HG03135 (cell line): ENCODE measurements around the gene ARAP1.

Source experiments
- ATAC-seq: cut with Tn5 transposase; IDR thresholded peaks from one replicate; pipeline ENCODE4 v1.9.1; 2021; ENCODE audit warnings: mild to moderate bottlenecking, moderate library complexity; ENCODE audit not compliant: unreplicated experiment

The ARAP1 gene

DNA sequence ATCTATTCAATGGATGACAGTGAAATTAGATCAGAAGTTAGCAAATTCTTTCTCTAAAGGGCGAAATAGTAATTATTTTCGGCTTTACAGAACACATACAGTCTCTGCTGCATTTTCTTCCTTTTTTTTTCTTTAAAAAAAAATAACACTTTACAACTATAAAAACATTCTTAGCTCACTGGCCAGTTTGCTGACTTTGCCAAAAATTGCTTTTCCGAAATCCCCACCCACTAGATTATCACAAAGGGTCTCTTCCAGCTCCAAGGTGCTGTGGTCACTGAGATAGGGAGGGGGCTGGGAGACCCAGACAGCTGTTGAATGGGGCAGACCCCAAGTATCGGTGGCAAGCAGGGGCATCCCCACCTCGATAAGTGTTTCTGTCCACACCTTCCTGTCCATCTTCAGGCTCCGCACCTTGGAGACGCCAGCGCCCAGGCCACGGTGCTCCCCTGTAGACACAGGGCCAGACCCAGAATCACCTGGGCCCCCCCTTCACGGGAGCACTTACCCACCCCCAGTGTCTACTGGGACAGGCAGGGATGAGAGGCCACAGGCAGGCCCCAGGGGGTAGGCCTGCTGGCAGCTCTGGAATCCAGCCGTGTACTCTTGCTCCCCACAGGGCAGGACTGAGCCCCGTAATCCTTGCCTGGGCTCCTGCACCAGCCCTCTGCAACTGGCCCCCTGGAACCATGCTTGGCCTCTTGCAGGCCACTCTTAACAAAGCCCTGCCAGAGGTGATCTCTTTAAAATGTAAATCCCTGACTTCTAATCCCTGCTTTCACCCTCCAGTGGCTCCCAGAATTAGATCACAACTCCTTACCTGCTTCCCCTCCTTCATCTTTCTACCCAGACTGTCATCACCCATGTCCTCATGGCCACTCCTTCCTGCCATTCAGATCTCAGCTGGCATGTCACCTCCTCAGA lies 46.5 kb downstream of the ARAP1 start:
- ATAC-seq: no peak

DNA sequence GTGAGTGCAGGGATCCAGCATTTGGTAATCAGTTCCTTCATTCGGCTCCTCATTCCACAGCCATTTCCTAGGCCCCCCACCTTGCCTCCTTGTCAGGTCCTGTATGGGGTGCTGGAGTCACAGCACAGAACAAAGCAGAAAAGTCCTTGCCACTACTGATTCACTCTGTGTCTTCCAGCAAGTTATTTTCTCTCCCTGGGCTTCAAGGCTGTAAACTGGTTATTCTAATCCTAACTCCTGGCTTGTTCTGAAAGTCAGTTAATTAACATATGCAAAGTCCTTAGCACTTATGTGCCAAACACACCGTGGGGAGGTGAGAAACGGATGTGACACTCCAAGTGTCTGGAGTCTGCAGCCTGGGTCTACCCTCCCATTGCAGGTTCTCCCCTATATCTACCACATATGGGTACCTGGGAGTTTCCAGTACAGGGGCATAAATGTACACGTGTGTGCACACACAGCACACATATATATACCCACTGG lies 47.4 kb downstream of the ARAP1 start:
- ATAC-seq: no peak

DNA sequence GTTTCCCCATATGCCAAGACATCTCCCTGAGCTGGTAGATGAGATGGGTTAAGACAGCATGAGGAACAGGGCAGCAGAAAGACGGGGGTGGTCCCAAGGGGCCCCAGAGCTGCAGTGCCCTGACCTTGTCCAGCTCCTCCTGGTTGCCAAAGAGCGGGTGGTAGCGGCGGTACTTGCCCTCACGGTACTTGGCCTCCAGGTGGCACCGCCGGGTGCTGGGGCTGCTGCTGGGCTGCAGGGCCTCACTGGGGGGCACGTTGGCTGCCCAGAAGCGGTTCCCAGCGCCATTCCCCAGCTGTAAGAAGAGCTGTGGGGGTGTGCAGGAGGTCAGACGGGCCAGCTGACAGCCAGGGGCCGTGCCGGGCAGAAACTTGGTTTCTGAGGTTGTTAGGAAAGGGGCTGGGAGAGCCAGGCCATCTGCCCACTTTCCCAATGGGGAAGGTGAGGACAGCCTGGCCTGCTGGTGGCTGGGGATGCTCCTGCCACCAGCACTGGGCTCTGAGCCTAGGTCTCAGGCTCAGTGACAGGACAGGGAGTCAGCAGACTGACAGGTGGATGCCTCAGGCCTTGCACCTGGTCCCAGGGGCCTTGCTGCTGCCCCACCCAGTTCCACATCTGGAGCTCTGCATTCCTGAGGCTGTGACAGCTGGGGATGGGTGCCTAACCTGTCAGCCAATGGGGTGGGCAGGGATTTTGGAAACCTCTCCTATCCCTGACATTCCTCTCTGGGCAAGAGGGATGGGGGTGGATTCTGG lies 48.0 kb downstream of the ARAP1 start:
- no peak for ATAC-seq

- ATAC-seq: no peak
These were observed 48.8 kb downstream of the ARAP1 start for GRCh38 chr11:72703267-72704008.

DNA sequence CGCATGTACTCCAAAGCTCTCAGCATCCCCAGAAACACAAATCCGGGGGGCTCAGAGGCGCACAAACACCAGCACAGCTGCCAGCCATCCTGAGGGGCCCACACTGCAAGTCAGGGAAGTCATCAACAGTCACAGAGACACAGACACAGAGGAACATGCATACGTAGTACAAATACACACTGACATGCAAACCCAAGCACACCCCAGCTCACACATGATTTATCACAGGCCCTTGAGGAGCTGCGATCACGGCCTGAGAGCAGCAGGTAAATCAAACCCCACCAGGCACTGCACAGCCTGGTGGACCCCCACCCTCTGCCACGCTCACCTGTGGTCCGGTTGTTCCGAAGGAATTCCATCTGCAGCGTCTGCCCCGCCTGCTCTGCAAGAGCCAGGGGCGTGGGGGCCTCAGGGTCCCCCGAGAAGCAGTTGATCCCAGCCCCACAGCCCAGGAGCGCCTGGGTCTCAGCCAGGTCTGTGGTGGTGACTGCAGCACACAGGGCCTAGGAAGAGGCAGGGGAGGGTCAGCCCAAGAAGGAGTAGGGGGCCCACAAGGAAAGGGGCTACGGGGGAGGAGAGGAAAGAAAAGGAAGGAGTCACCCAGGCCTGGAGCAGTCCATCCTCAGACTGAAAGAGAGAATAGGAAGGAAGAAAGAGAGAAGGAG lies 49.5 kb downstream of the ARAP1 start:
- ATAC-seq: no peak

GRCh38 chr11:72702096-72702495 lies 50.1 kb downstream of the ARAP1 start:
- ATAC-seq: no peak

- ATAC-seq: no peak
These were observed 50.7 kb downstream of the ARAP1 start for GRCh38 chr11:72701466-72701865.

GRCh38 chr11:72700146-72700545 lies 52.1 kb downstream of the ARAP1 start:
- no peak for ATAC-seq

DNA sequence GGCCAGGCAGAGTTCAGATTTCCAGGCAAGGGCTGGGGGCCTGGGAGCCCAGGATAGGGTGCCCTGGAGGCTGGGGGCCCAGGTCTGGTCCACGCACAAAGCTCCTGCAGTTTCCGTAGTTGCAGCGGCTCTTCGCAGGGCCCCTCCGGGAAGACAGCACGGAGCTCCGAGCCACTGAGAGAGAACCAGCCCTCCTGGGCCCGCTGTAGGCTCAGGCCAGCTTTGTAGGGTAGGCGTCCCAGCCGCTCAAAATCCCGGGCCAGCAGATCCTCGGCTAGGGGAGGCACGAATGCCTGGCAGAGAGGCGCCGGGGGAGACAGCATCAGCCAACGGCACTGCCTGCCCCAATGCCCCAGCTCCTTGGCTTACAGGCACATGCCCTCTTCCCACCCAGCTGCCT lies 54.4 kb downstream of the ARAP1 start:
- no peak for ATAC-seq

- no peak for ATAC-seq
These were observed 55.1 kb downstream of the ARAP1 start for GRCh38 chr11:72696866-72697700.

- ATAC-seq: no peak
These were observed 56.9 kb downstream of the ARAP1 start for GRCh38 chr11:72695354-72695753.

DNA sequence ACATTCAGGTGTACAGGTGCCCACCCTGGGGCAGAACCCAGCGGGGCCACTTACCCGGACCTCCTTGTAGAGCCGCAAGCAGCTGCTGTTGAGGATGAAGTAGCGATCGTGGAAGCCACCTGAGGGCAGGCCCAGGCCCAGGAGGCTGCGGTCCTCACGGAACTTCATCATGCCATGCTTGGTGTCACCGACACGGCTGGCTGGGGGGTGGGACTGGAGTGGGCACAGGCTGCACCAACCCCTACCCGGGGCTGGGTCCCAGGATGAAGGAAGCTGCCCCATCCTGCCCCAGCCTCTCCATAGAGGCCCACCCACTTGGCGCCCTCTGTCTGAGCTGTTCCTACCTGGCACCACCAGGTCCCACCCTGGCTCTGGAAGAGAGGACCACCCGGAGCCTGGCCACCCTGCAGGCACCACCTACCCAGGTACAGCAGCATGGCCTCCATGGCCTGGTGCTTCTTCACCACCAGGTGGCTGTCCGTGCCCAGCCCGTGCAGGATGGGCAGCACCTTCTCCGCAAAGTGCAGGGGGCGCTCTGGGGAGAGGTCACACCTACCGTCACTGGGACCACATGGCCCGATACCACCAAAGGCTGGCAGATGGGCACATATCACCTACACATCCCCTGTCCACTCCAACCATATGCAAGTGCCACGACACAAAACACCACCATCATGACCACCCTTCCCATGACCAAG lies 58.8 kb downstream of the ARAP1 start:
- no peak for ATAC-seq

DNA sequence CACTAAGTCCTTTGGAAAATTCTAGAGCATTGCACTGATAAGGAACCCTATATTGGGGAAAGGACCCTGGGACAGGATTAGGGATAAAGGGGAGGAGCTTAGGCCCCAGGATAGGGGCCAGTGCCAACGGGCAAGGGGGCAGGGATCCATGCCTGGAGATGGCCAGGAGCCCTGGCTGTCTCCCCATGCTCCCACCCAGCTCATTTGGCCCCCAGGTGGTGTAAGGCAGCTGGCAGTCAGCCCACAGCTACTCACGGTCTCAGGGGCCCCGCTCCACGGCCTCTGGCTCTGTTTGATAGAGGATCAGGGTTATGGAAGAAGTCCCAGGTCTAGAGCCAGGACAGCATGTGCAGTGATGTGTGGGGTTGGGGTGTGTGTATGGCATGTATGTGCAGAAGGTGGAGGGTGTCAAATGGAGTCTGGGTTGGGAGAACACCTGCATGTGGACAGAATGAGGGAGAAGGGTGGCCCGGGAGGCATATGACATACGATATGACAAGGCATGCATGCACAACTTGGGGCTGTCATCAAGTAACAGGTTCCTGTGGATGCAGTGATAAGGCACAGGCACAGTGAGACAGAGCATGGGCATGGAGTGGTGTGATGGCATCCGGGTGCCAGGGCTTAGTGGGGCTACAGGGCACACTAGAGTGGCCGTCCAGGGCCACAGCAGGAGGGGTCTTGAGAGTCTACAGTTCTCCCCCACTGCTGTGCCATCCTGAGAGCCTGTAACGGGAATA lies 59.5 kb downstream of the ARAP1 start:
- no peak for ATAC-seq

- no peak for ATAC-seq
These were observed 62.0 kb downstream of the ARAP1 start for GRCh38 chr11:72690166-72690565.

GRCh38 chr11:72688929-72689328 lies 63.3 kb downstream of the ARAP1 start:
- ATAC-seq: no peak

- ATAC-seq: no peak
These were observed 63.7 kb downstream of the ARAP1 start for GRCh38 chr11:72688486-72688885.

GRCh38 chr11:72687326-72687725 lies 64.9 kb downstream of the ARAP1 start:
- ATAC-seq: no peak

GRCh38 chr11:72686639-72687220 lies 65.5 kb downstream of the ARAP1 start:
- ATAC-seq: no peak
